Stimulated activated CD8-positive, alpha-beta memory T cell treated with anti-CD3 and anti-CD28 coated beads, Interleukin-4, amount 100 ng/mL, for 24 hours (primary cell): ENCODE results near the gene KCNJ16.

ENCODE experiments used
- DNase-seq: peaks from one replicate; pipeline ENCODE4 v3.0.0-alpha.2; 2020; ENCODE audit warnings: low read depth

KCNJ16 gene

GRCh38 chr17:70070305-70071027, 4.6 kb upstream of the KCNJ16 start:
- DNase-seq, result no peak

- no peak for DNase-seq
Measured at GRCh38 chr17:70071127-70071526, 3.9 kb upstream of the KCNJ16 start.

GRCh38 chr17:70071620-70072019, 3.4 kb upstream of the KCNJ16 start:
- DNase-seq, result no peak

GRCh38 chr17:70072546-70073309, 2.3 kb upstream of the KCNJ16 start:
- DNase-seq, result no peak

- no peak for DNase-seq
Measured at GRCh38 chr17:70073310-70073709, 1.7 kb upstream of the KCNJ16 start.

GRCh38 chr17:70073799-70074198, 1.2 kb upstream of the KCNJ16 start:
- DNase-seq, result no peak

- DNase-seq, result no peak
Measured at GRCh38 chr17:70074236-70074830, 692 bp upstream of the KCNJ16 start.

GRCh38 chr17:70076189-70076588, 1.2 kb downstream of the KCNJ16 start:
- no peak for DNase-seq

GRCh38 chr17:70076831-70077230, 1.8 kb downstream of the KCNJ16 start:
- no peak for DNase-seq

- DNase-seq, result no peak
Measured at GRCh38 chr17:70078549-70078948, 3.5 kb downstream of the KCNJ16 start.

- no peak for DNase-seq
Measured at GRCh38 chr17:70078994-70079531, 4.0 kb downstream of the KCNJ16 start.

- DNase-seq, result no peak
Measured at GRCh38 chr17:70080541-70081347, 5.7 kb downstream of the KCNJ16 start.

- no peak for DNase-seq
Measured at GRCh38 chr17:70081885-70082284, 6.9 kb downstream of the KCNJ16 start.

- no peak for DNase-seq
Measured at GRCh38 chr17:70084476-70084875, 9.5 kb downstream of the KCNJ16 start.

- no peak for DNase-seq
Measured at GRCh38 chr17:70086516-70086915, 11.5 kb downstream of the KCNJ16 start.

- no peak for DNase-seq
Measured at GRCh38 chr17:70089513-70090148, 14.6 kb downstream of the KCNJ16 start.

GRCh38 chr17:70091005-70091568, 16.1 kb downstream of the KCNJ16 start:
- no peak for DNase-seq

- DNase-seq, result no peak
Measured at GRCh38 chr17:70091696-70092095, 16.7 kb downstream of the KCNJ16 start.

GRCh38 chr17:70093163-70093562, 18.1 kb downstream of the KCNJ16 start:
- DNase-seq, result no peak

GRCh38 chr17:70095455-70095854, 20.4 kb downstream of the KCNJ16 start:
- no peak for DNase-seq

- DNase-seq, result no peak
Measured at GRCh38 chr17:70096861-70097260, 21.8 kb downstream of the KCNJ16 start.
